Transverse colon (tissue), 4 donors: ENCODE results near the gene GPBP1. TPM values are rescaled to one million over a fixed set of nuclear protein-coding genes. Genes with fewer than 3 reads are reported as not detected.

Source experiments
- DNase-seq: peaks from one replicate; pipeline ENCODE4 v3.0.0-alpha.2; 2019
- H3K27ac ChIP-seq, 4 donors: fragments of 200-600 bp; sonication (generic); 2 replicates each; pipeline ENCODE4 v1.5.1; 2016 to 2018; ENCODE audit warnings: inconsistent platforms in 4 of 4
- H3K27me3 ChIP-seq: fragments of 200-600 bp; sonication (generic); 2 replicates; pipeline ENCODE4 v1.5.1; 2017; ENCODE audit warnings: inconsistent platforms
- H3K36me3 ChIP-seq, 4 donors: fragments of 200-600 bp; sonication (generic); 2 replicates each; pipeline ENCODE4 v1.5.1; 2017 to 2019; ENCODE audit warnings: inconsistent platforms in 4 of 4
- H3K4me1 ChIP-seq, 4 donors: fragments of 200-600 bp; sonication (generic); 2 replicates each; pipeline ENCODE4 v1.5.1; 2017 to 2020; ENCODE audit warnings: inconsistent platforms in 4 of 4
- H3K4me3 ChIP-seq, 4 donors: fragments of 200-600 bp; sonication (generic); 1 replicate in 1 of 4; 2 replicates in 3 of 4; pipeline versions ENCODE4 v1.5.1 to v1.6.1; 2017 to 2019; ENCODE audit warnings: inconsistent platforms in 4 of 4
- H3K9me3 ChIP-seq, 2 donors: fragments of 200-600 bp; sonication (generic); 2 replicates each; pipeline ENCODE4 v1.5.1; 2017 to 2019; ENCODE audit warnings: inconsistent platforms in 2 of 2
- CTCF ChIP-seq, 5 experiments: fragments of 200-600 bp in 3 of 5; fragments of 450-650 bp in 2 of 5; sonication (generic) in 3 of 5; IDR thresholded peaks; 1 replicate in 2 of 5; 2 replicates in 3 of 5; pipeline ENCODE4 v1.5.1; 2016 to 2017; ENCODE audit warnings: antibody characterized with exemption in 5 of 5, inconsistent platforms in 3 of 5, mild to moderate bottlenecking in 2 of 5, moderate library complexity in 1 of 5
- EP300 ChIP-seq: sonication (generic); formaldehyde crosslinking; IDR thresholded peaks from one replicate; pipeline ENCODE4 v1.6.1; 2017; ENCODE audit warnings: antibody characterized with exemption, low read depth
- POLR2A ChIP-seq: fragments of 450-650 bp; IDR thresholded peaks from one replicate; pipeline ENCODE4 v1.6.1; 2016; ENCODE audit warnings: antibody characterized with exemption, mild to moderate bottlenecking, moderate library complexity
- POLR2AphosphoS5 ChIP-seq, 3 donors: sonication (generic); formaldehyde crosslinking; IDR thresholded peaks; one replicate each; pipeline ENCODE4 v1.6.1; 2016; ENCODE audit warnings: antibody characterized with exemption in 3 of 3
- WGBS, 2 donors: methylation state at CpG; one replicate each; pipeline ENCODE4 v1.1.5; 2018; ENCODE audit warnings: low coverage in 1 of 2; 5-methylcytosine and 5-hydroxymethylcytosine counted together
- in situ Hi-C, 4 donors: fragments of 200-750 bp; cut with MboI; loops; one replicate each; pipeline versions ENCODE4 v1.15.0 to v1.15.1; 2017; ENCODE audit warnings: low sequenced_read_pairs in 3 of 4, low pct_ligation_motif_present in 1 of 4, low pct_unique_long_range_greater_than_20kb in 1 of 4
- intact Hi-C: fragments of 100-400 bp; cut with DNase I; formaldehyde crosslinking; loops from one replicate; pipeline ENCODE4 v1.15.1; 2023; ENCODE audit warnings: low total_unique reads
- total RNA-seq, 4 donors: library from RNA; depleted of rRNA; stranded (reverse); fragments of >200 nt; gene quantifications; one replicate each; pipeline ENCODE4 v1.1.0, GENCODE V29; 2016

Gene GPBP1
- total RNA-seq, 4 donors from 2014 or later = 36.7 to 95.1 (median 75.6) TPM

GRCh38 chr5:57302643-57303042, 128.8 kb downstream of the GPBP1 start:
- H3K4me1 ChIP-seq = peaks cover 4 to 10% (median 8%) of the 10 kb centered on the region in 4 donors
- H3K4me3 ChIP-seq = no peak overlapping the region
- no peaks in the 10 kb centered on the region for H3K36me3 ChIP-seq
- intact Hi-C loops (loop anchor here (10.0 kb wide), 1 partner anchor 472 kb away; no protein-coding TSS in a partner anchor), in situ Hi-C loops (loop anchor here in 2 of 4 donors (10.0 to 25.0 kb wide), 2 partner anchors 485 to 1152 kb away; no protein-coding TSS in a partner anchor)
- no peak for DNase-seq
- TF ChIP-seq POLR2AphosphoS5 (IDR thresholded peaks at IDR 0.05) (no peak), POLR2A (no peak), EP300 (no peak), CTCF (IDR thresholded peaks at IDR 0.05) (no peak)
- H3K27ac ChIP-seq = no peak overlapping the region
- H3K27me3 ChIP-seq = no peaks in the 10 kb centered on the region
- peaks cover 0 to 9% of the 10 kb centered on the region in 2 donors for H3K9me3 ChIP-seq

GRCh38 chr5:57303985-57304384, 130.1 kb downstream of the GPBP1 start:
- Histone ChIP-seq H3K27me3 (no peaks in the 10 kb centered on the region), H3K27ac (no peak overlapping the region), H3K4me1 (peaks cover 0 to 5% (median 0%) of the 10 kb centered on the region in 4 donors), H3K36me3 (no peaks in the 10 kb centered on the region), H3K9me3 (peaks cover 0 to 9% of the 10 kb centered on the region in 2 donors), H3K4me3 (no peak overlapping the region)
- WGBS, 2 donors = 85 to 100% methylated on average over 1 to 3 of the region's 3 CpGs
- in situ Hi-C loops = loop anchor here in 2 of 4 donors (10.0 to 25.0 kb wide), 2 partner anchors 483 to 1151 kb away; no protein-coding TSS in a partner anchor
- TF ChIP-seq CTCF (IDR thresholded peaks at IDR 0.05) (no peak), EP300 (no peak), POLR2A (no peak), POLR2AphosphoS5 (IDR thresholded peaks at IDR 0.05) (no peak)
- intact Hi-C loops = loop anchor here (10.0 kb wide), 1 partner anchor 471 kb away; no protein-coding TSS in a partner anchor
- no peak for DNase-seq

GRCh38 chr5:57304931-57305330, 131.1 kb downstream of the GPBP1 start:
- Histone ChIP-seq H3K4me3 (no peak overlapping the region), H3K4me1 (no peaks in the 10 kb centered on the region), H3K9me3 (peaks cover 0 to 9% of the 10 kb centered on the region in 2 donors), H3K27ac (no peak overlapping the region), H3K27me3 (no peaks in the 10 kb centered on the region), H3K36me3 (no peaks in the 10 kb centered on the region)
- 54 to 55% methylated on average over 2 of the region's 2 CpGs for WGBS, 2 donors
- in situ Hi-C loops = loop anchor here in 2 of 4 donors (10.0 to 25.0 kb wide), 2 partner anchors 482 to 1150 kb away; no protein-coding TSS in a partner anchor
- no peak for TF ChIP-seq POLR2AphosphoS5 (IDR thresholded peaks at IDR 0.05)
- TF ChIP-seq EP300 = no peak
- no peak for TF ChIP-seq POLR2A
- no peak for TF ChIP-seq CTCF (IDR thresholded peaks at IDR 0.05)
- DNase-seq = no peak
- intact Hi-C loops = loop anchor here (10.0 kb wide), 1 partner anchor 470 kb away; no protein-coding TSS in a partner anchor

GRCh38 chr5:57306359-57306758, 132.5 kb downstream of the GPBP1 start:
- WGBS, 2 donors = 95 to 100% methylated on average over 2 of the region's 2 CpGs
- H3K27ac ChIP-seq = no peak overlapping the region
- H3K4me3 ChIP-seq = no peak overlapping the region
- H3K36me3 ChIP-seq = no peaks in the 10 kb centered on the region
- no peaks in the 10 kb centered on the region for H3K27me3 ChIP-seq
- intact Hi-C loops = loop anchor here (10.0 kb wide), 1 partner anchor 468 kb away; no protein-coding TSS in a partner anchor
- no peaks in the 10 kb centered on the region for H3K4me1 ChIP-seq
- no peak for DNase-seq
- TF ChIP-seq CTCF (IDR thresholded peaks at IDR 0.05) (no peak), POLR2AphosphoS5 (IDR thresholded peaks at IDR 0.05) (no peak), EP300 (no peak), POLR2A (no peak)
- peaks cover 0 to 9% of the 10 kb centered on the region in 2 donors for H3K9me3 ChIP-seq
- in situ Hi-C loops = loop anchor here in 2 of 4 donors (10.0 to 25.0 kb wide), 2 partner anchors 481 to 1148 kb away; no protein-coding TSS in a partner anchor
